GM12878 (cell line): ENCODE data around the gene CCDC88C. TPM values are rescaled to one million over a fixed set of nuclear protein-coding genes. Genes with fewer than 3 reads are reported as not detected.

Experiments used
- ATF7 ChIP-seq: fragments of 450-650 bp; IDR thresholded peaks from 2 replicates; pipeline ENCODE4 v1.6.1; 2016; ENCODE audit warnings: low read depth, mild to moderate bottlenecking
- BACH1 ChIP-seq: fragments of 450-650 bp; IDR thresholded peaks from 2 replicates; pipeline ENCODE4 v1.6.1; 2017; ENCODE audit warnings: mild to moderate bottlenecking, borderline replicate concordance
- BCL11A ChIP-seq: IDR thresholded peaks from 2 replicates; pipeline ENCODE4 v1.6.1; 2011; ENCODE audit warnings: low read depth, low read length
- ETV6 ChIP-seq, 2 experiments: fragments of 450-650 bp in 1 of 2; IDR thresholded peaks in 1 of 2; conservative IDR thresholded peaks in 1 of 2; 2 replicates each; pipeline ENCODE4 v1.6.1; 2014; ENCODE audit warnings: antibody characterized with exemption in 1 of 2, borderline replicate concordance in 1 of 2, low read depth in 1 of 2, mild to moderate bottlenecking in 1 of 2, moderate library complexity in 1 of 2
- EZH2 ChIP-seq: IDR thresholded peaks from 2 replicates; pipeline ENCODE4 v1.6.1; 2012; ENCODE audit warnings: low read depth, mild to moderate bottlenecking, control low read depth, inconsistent platforms, low read length, borderline replicate concordance; ENCODE audit not compliant: control insufficient read depth
- FOS ChIP-seq: IDR thresholded peaks from 3 replicates; pipeline ENCODE4 v1.6.1; 2011; ENCODE audit warnings: borderline replicate concordance; ENCODE audit not compliant: insufficient read length; ENCODE audit errors: extremely low read depth
- FOXM1 ChIP-seq: IDR thresholded peaks from 2 replicates; pipeline ENCODE4 v1.6.1; 2012; ENCODE audit warnings: low read depth, mild to moderate bottlenecking, inconsistent platforms, low read length, moderate library complexity
- HDAC2 ChIP-seq: fragments of 200-600 bp; sonication (generic); IDR thresholded peaks from 2 replicates; pipeline ENCODE4 v1.6.1; 2017
- IKZF1 ChIP-seq: fragments of 450-650 bp; conservative IDR thresholded peaks from 2 replicates; pipeline ENCODE4 v1.6.1; 2017; ENCODE audit warnings: antibody characterized with exemption, mild to moderate bottlenecking
- NBN ChIP-seq: fragments of 450-650 bp; IDR thresholded peaks from 2 replicates; pipeline ENCODE4 v1.6.1; 2016
- PML ChIP-seq: IDR thresholded peaks from 2 replicates; pipeline ENCODE4 v1.6.1; 2012; ENCODE audit warnings: low read length, inconsistent platforms
- POLR2AphosphoS5 ChIP-seq: IDR thresholded peaks from 2 replicates; pipeline ENCODE4 v1.6.1; 2011; ENCODE audit warnings: mild to moderate bottlenecking, low read length, inconsistent platforms
- RFX5 ChIP-seq: IDR thresholded peaks from 2 replicates; pipeline ENCODE4 v1.6.1; 2011; ENCODE audit warnings: low read depth, low read length, improper control_type of control experiment
- RUNX3 ChIP-seq: IDR thresholded peaks from 2 replicates; pipeline ENCODE4 v1.6.1; 2012; ENCODE audit warnings: low read length, inconsistent platforms
- STAT3 ChIP-seq: IDR thresholded peaks from 2 replicates; pipeline ENCODE4 v1.6.1; 2011; ENCODE audit warnings: low read depth, low read length, improper control_type of control experiment
- TBL1XR1 ChIP-seq: IDR thresholded peaks from 2 replicates; pipeline ENCODE4 v1.6.1; 2012; ENCODE audit warnings: low read depth, low read length, improper control_type of control experiment
- WRNIP1 ChIP-seq: IDR thresholded peaks from 2 replicates; pipeline ENCODE4 v1.6.1; 2011; ENCODE audit warnings: low read depth, low read length, improper control_type of control experiment, borderline replicate concordance
- YY1 ChIP-seq: IDR thresholded peaks from 2 replicates; pipeline ENCODE4 v1.6.1; 2011; ENCODE audit warnings: low read depth, mild to moderate bottlenecking, low read length
- ZNF384 ChIP-seq: IDR thresholded peaks from 2 replicates; pipeline ENCODE4 v1.6.1; 2012; ENCODE audit warnings: low read depth, mild to moderate bottlenecking, low read length, improper control_type of control experiment, borderline replicate concordance
- ZNF622 ChIP-seq: fragments of 450-650 bp; IDR thresholded peaks from 2 replicates; pipeline ENCODE4 v1.6.1; 2017; ENCODE audit warnings: mild to moderate bottlenecking, inconsistent platforms
- polyA plus RNA-seq, 11 experiments: library from polyadenylated mRNA; depleted of rRNA in 4 of 11; unstranded in 6 of 11; stranded (reverse) in 5 of 11; fragments of >200 nt; fragmentation: Nextera tagmentation in 4 of 11; fragmentation: Illumina TruSeq in 1 of 11; extraction: Ambion mirVana in 4 of 11; extraction: Trizol in 1 of 11; gene quantifications; 1 replicate in 1 of 11; 2 replicates in 10 of 11; pipeline versions ENCODE4 v1.2.1 to v1.2.3, GENCODE V29; 2011 to 2016; ENCODE audit warnings: inconsistent platforms in 2 of 11, missing spikeins in 2 of 11, low read depth in 1 of 11
- total RNA-seq, 4 experiments: library from RNA; depleted of rRNA in 3 of 4; stranded (reverse); fragments of >200 nt in 3 of 4; fragmentation: Illumina TruSeq in 1 of 4; extraction: Trizol in 1 of 4; gene quantifications; 2 replicates each; pipeline versions ENCODE4 v1.2.1 to v1.2.3, GENCODE V29; 2013 to 2021
- TF ChIP-seq, protein P1 (sequence below): fragments of 450-650 bp; IDR thresholded peaks from 2 replicates; pipeline ENCODE4 v1.6.1; 2017; ENCODE audit warnings: mild to moderate bottlenecking
- TF ChIP-seq, protein P2 (sequence below): fragments of 450-650 bp; IDR thresholded peaks from 2 replicates; pipeline ENCODE4 v1.6.1; 2017; ENCODE audit warnings: mild to moderate bottlenecking, moderate library complexity
- TF ChIP-seq, protein P3 (sequence below): fragments of 450-650 bp; IDR thresholded peaks from 2 replicates; pipeline ENCODE4 v1.6.1; 2016; ENCODE audit warnings: mild to moderate bottlenecking
- TF ChIP-seq, protein P4 (sequence below): IDR thresholded peaks from 2 replicates; pipeline ENCODE4 v1.6.1; 2012; ENCODE audit warnings: low read length, inconsistent platforms

The CCDC88C gene
- total and polyA plus RNA-seq, 10 of the 15 experiments (the other 5 are each of a cell fraction or from before 2014, with no cell fraction given): 4.0 to 79.6 (median 36.6) TPM

DNA sequence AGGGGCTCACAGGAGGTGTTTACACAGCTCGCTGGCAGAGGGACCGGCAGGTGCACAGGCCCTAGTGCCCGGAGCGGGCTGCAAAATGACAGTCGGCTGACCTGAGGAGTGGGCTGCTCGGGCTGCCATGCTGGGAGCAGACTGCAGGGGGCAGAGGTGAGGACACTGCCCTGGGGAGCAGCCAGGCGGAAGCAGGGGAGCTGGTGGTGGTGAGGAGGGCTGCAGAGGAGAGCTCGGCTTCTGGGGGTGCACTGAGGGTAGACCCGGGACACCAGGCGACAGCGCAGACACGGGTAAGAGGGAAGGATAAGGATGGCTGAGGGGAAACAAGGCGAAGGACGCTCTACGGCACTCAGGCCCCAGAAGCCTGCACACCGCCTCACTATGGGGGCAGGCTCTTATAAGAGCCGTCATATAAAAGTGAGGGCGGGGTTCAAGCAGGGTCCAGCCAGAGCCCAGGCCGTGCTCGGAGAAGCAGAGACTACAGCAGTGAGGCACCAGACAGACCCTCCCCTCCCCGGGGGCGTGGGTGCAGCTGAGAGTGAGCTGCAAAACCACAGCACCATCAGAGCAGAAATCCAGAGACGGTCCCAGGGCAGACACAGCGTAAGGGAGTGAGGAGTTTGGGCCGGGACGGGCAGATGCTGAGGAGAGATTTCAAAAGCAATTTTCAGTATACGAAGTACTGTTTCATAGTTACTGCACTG is 62.5 kb downstream of the CCDC88C start (continued):
- no peak for TF ChIP-seq BACH1
- TF ChIP-seq, protein P1, sequence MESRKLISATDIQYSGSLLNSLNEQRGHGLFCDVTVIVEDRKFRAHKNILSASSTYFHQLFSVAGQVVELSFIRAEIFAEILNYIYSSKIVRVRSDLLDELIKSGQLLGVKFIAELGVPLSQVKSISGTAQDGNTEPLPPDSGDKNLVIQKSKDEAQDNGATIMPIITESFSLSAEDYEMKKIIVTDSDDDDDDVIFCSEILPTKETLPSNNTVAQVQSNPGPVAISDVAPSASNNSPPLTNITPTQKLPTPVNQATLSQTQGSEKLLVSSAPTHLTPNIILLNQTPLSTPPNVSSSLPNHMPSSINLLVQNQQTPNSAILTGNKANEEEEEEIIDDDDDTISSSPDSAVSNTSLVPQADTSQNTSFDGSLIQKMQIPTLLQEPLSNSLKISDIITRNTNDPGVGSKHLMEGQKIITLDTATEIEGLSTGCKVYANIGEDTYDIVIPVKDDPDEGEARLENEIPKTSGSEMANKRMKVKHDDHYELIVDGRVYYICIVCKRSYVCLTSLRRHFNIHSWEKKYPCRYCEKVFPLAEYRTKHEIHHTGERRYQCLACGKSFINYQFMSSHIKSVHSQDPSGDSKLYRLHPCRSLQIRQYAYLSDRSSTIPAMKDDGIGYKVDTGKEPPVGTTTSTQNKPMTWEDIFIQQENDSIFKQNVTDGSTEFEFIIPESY: no peak
- TF ChIP-seq, protein P2, sequence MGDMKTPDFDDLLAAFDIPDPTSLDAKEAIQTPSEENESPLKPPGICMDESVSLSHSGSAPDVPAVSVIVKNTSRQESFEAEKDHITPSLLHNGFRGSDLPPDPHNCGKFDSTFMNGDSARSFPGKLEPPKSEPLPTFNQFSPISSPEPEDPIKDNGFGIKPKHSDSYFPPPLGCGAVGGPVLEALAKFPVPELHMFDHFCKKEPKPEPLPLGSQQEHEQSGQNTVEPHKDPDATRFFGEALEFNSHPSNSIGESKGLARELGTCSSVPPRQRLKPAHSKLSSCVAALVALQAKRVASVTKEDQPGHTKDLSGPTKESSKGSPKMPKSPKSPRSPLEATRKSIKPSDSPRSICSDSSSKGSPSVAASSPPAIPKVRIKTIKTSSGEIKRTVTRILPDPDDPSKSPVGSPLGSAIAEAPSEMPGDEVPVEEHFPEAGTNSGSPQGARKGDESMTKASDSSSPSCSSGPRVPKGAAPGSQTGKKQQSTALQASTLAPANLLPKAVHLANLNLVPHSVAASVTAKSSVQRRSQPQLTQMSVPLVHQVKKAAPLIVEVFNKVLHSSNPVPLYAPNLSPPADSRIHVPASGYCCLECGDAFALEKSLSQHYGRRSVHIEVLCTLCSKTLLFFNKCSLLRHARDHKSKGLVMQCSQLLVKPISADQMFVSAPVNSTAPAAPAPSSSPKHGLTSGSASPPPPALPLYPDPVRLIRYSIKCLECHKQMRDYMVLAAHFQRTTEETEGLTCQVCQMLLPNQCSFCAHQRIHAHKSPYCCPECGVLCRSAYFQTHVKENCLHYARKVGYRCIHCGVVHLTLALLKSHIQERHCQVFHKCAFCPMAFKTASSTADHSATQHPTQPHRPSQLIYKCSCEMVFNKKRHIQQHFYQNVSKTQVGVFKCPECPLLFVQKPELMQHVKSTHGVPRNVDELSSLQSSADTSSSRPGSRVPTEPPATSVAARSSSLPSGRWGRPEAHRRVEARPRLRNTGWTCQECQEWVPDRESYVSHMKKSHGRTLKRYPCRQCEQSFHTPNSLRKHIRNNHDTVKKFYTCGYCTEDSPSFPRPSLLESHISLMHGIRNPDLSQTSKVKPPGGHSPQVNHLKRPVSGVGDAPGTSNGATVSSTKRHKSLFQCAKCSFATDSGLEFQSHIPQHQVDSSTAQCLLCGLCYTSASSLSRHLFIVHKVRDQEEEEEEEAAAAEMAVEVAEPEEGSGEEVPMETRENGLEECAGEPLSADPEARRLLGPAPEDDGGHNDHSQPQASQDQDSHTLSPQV: no peak
- no peak for TF ChIP-seq STAT3
- peak; percentile 86 for TF ChIP-seq RUNX3
- no peak for TF ChIP-seq ZNF622
- TF ChIP-seq POLR2AphosphoS5: 0 out of 2 replicates have a peak, but pooled peaks have one; percentile 47
- TF ChIP-seq YY1: 0 out of 2 replicates have a peak, but pooled peaks have one; percentile 24
- peak; percentile 29; the same call in 1 of the 2 replicates for TF ChIP-seq IKZF1
- TF ChIP-seq PML: no peak
- no peak for TF ChIP-seq WRNIP1
- TF ChIP-seq ATF7: 0 out of 2 replicates have a peak, but pooled peaks have one; percentile 15
- no peak for TF ChIP-seq RFX5
- no peak for TF ChIP-seq BCL11A
- TF ChIP-seq FOS: no peak
- no peak; the same call in 1 of the 2 replicates for TF ChIP-seq NBN
- TF ChIP-seq ZNF384: 0 out of 2 replicates have a peak, but pooled peaks have one; percentile 12
- TF ChIP-seq, protein P3, sequence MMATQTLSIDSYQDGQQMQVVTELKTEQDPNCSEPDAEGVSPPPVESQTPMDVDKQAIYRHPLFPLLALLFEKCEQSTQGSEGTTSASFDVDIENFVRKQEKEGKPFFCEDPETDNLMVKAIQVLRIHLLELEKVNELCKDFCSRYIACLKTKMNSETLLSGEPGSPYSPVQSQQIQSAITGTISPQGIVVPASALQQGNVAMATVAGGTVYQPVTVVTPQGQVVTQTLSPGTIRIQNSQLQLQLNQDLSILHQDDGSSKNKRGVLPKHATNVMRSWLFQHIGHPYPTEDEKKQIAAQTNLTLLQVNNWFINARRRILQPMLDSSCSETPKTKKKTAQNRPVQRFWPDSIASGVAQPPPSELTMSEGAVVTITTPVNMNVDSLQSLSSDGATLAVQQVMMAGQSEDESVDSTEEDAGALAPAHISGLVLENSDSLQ: no peak
- no peak for TF ChIP-seq HDAC2
- no peak for TF ChIP-seq EZH2
- no peak for TF ChIP-seq TBL1XR1
- TF ChIP-seq, protein P4, sequence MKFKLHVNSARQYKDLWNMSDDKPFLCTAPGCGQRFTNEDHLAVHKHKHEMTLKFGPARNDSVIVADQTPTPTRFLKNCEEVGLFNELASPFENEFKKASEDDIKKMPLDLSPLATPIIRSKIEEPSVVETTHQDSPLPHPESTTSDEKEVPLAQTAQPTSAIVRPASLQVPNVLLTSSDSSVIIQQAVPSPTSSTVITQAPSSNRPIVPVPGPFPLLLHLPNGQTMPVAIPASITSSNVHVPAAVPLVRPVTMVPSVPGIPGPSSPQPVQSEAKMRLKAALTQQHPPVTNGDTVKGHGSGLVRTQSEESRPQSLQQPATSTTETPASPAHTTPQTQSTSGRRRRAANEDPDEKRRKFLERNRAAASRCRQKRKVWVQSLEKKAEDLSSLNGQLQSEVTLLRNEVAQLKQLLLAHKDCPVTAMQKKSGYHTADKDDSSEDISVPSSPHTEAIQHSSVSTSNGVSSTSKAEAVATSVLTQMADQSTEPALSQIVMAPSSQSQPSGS: no peak
- no peak for TF ChIP-seq ETV6 (conservative IDR thresholded peaks at IDR 0.05 in 1 of 2, IDR thresholded peaks at IDR 0.05 in 1 of 2; ENCODE audit: borderline replicate concordance in 1 of 2, low read depth in 1 of 2)
- TF ChIP-seq FOXM1: no peak
